GM23248 (cell line): Measurements from ENCODE around the gene PARVB. TPM values are rescaled to one million over a fixed set of nuclear protein-coding genes. Genes with fewer than 3 reads are reported as not detected.

Experiments
- DNase-seq: peaks from one replicate; pipeline ENCODE4 v3.0.0-alpha.2; 2015
- H2AFZ ChIP-seq: fragments of 200-600 bp; sonication (generic); 2 replicates; pipeline ENCODE4 v1.6.1; 2016; ENCODE audit warnings: antibody characterized with exemption
- H3F3A ChIP-seq: fragments of 200-600 bp; sonication (generic); 2 replicates; pipeline ENCODE4 v1.6.1; 2016; ENCODE audit warnings: mild to moderate bottlenecking, antibody characterized with exemption, mixed run types; ENCODE audit not compliant: insufficient read depth
- H3K27ac ChIP-seq: fragments of 200-600 bp; sonication (generic); 2 replicates; pipeline ENCODE4 v1.5.1; 2016; ENCODE audit warnings: mild to moderate bottlenecking
- H3K27me3 ChIP-seq: fragments of 200-600 bp; sonication (generic); replicated peaks from 2 replicates; pipeline ENCODE4 v1.6.1; 2016; ENCODE audit warnings: mild to moderate bottlenecking; ENCODE audit not compliant: insufficient read depth
- H3K36me3 ChIP-seq: fragments of 200-600 bp; sonication (generic); 2 replicates; pipeline ENCODE4 v1.6.1; 2016; ENCODE audit warnings: low read depth, mild to moderate bottlenecking
- H3K4me1 ChIP-seq: fragments of 200-600 bp; sonication (generic); 2 replicates; pipeline ENCODE4 v1.6.1; 2016; ENCODE audit warnings: mild to moderate bottlenecking; ENCODE audit not compliant: insufficient read depth
- H3K4me2 ChIP-seq: fragments of 200-600 bp; sonication (generic); one replicate; pipeline ENCODE4 v1.6.1; 2016; ENCODE audit warnings: mild to moderate bottlenecking; ENCODE audit not compliant: unreplicated experiment
- H3K4me3 ChIP-seq: fragments of 200-600 bp; sonication (generic); 2 replicates; pipeline ENCODE4 v1.5.1; 2016; ENCODE audit warnings: mild to moderate bottlenecking
- H3K79me2 ChIP-seq: fragments of 200-600 bp; sonication (generic); 2 replicates; pipeline ENCODE4 v1.6.1; 2016; ENCODE audit warnings: mild to moderate bottlenecking; ENCODE audit not compliant: insufficient read depth
- H3K9ac ChIP-seq: fragments of 200-600 bp; sonication (generic); 2 replicates; pipeline ENCODE4 v1.6.1; 2016; ENCODE audit warnings: mild to moderate bottlenecking
- H3K9me2 ChIP-seq: fragments of 200-600 bp; sonication (generic); 2 replicates; pipeline ENCODE4 v1.6.1; 2016; ENCODE audit warnings: mixed run types, mild to moderate bottlenecking, moderate library complexity; ENCODE audit not compliant: insufficient read depth
- H3K9me3 ChIP-seq: fragments of 200-600 bp; sonication (generic); one replicate; pipeline ENCODE4 v1.6.1; 2017; ENCODE audit warnings: low read depth
- H4K20me1 ChIP-seq: fragments of 200-600 bp; sonication (generic); 2 replicates; pipeline ENCODE4 v1.6.0; 2016; ENCODE audit not compliant: insufficient read depth
- EZH2 ChIP-seq: fragments of 200-600 bp; sonication (generic); IDR thresholded peaks from 2 replicates; pipeline ENCODE4 v1.6.1; 2018; ENCODE audit warnings: antibody characterized with exemption, mild to moderate bottlenecking; ENCODE audit not compliant: insufficient read depth, poor library complexity, severe bottlenecking
- EZH2phosphoT487 ChIP-seq: fragments of 200-600 bp; sonication (generic); IDR thresholded peaks from 2 replicates; pipeline ENCODE4 v1.6.1; 2018; ENCODE audit warnings: antibody characterized with exemption, moderate library complexity, mild to moderate bottlenecking, low read depth; ENCODE audit not compliant: insufficient read depth
- WGBS, 2 experiments: methylation state at CpG; one replicate each; pipeline ENCODE4 v1.1.6; 2015 to 2017; ENCODE audit warnings: low lambda C conversion rate in 2 of 2, low coverage in 1 of 2; ENCODE audit errors: missing lambda C conversion rate in 2 of 2; 5-methylcytosine and 5-hydroxymethylcytosine counted together
- in situ Hi-C: fragments of 300-500 bp; cut with MboI; formaldehyde crosslinking; loops from 2 replicates; pipeline ENCODE4 v1.15.0; 2020
- polyA plus RNA-seq: library from polyadenylated mRNA; unstranded; fragments of >200 nt; fragmentation: Nextera tagmentation; extraction: Ambion mirVana; gene quantifications from 2 replicates; pipeline ENCODE4 v1.2.1, GENCODE V29; 2016
- total RNA-seq: library from RNA; depleted of rRNA; stranded (reverse); fragments of >200 nt; shearing (Covaris generic); gene quantifications from 2 replicates; pipeline ENCODE4 v1.2.3, GENCODE V29; 2014

PARVB gene
- total and polyA plus RNA-seq, 2 experiments from 2014 or later, result 52.6 to 141 TPM

DNA sequence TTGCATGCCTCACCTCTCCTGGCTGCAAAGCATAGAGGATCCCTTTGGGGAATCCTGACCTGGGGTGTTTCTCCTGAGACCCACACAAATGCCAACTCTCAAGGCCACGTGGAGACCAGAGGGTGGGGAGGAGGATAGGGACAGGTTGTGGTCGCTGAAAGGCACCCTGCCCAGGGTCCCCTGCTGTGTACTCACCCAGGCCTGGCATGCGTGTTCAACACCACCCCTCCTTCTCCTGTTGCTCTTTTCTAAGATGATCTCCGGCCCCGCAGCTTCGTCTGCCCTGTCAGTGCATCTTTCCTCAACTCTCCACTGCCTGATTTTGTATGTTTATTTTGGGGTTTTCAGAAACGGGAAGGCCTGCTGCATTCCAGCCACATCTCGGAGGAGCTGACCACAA lies 112.0 kb downstream of the PARVB start:
- no peak overlapping the region for H3K9ac ChIP-seq
- 90 to 92% methylated on average over 8 of the region's 8 CpGs for WGBS, 2 experiments
- H3K27me3 ChIP-seq, result no peaks in the 10 kb centered on the region
- H3K4me2 ChIP-seq, result no peak overlapping the region
- H3K9me2 ChIP-seq, result no peaks in the 10 kb centered on the region
- no peak for DNase-seq
- H3K27ac ChIP-seq, result no peak overlapping the region
- H4K20me1 ChIP-seq, result no peaks in the 10 kb centered on the region
- TF ChIP-seq EZH2 (no peak), EZH2phosphoT487 (no peak)
- no peaks in the 10 kb centered on the region for H3K9me3 ChIP-seq
- no peak overlapping the region for H3K4me3 ChIP-seq
- in situ Hi-C loops, result no loop called here
- no peak overlapping the region for H2AFZ ChIP-seq
- H3F3A ChIP-seq, result no peaks in the 10 kb centered on the region; the same call in 1 of the 2 replicates
- no peaks in the 10 kb centered on the region for H3K79me2 ChIP-seq
- H3K36me3 ChIP-seq, result peaks cover 38% of the 10 kb centered on the region
- 0 out of 2 replicates have a peak, but pooled peaks cover 3% of the 10 kb centered on the region for H3K4me1 ChIP-seq

DNA sequence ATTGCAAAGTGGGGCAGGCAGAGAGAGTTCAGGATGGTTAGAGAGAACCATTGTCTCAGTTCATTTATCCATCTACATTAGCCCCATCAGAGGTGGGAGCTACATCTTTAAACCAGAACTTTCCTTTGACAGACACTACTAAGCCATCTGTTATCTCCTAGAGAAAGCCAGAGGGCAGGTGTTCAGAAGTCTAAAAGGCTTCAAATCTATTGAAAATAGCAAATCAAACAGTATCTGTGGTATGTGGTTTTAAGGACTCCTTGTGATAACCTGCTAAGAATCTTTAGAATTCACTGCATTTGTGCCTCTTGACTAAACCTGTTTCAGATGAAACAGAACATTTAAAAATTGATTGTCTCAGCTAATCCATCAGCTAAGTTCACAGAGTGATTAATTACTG lies 112.7 kb downstream of the PARVB start:
- H3K79me2 ChIP-seq, result no peaks in the 10 kb centered on the region
- H3K27me3 ChIP-seq, result no peaks in the 10 kb centered on the region
- no peaks in the 10 kb centered on the region for H3K9me3 ChIP-seq
- no peak overlapping the region for H3K4me3 ChIP-seq
- H3K4me2 ChIP-seq, result no peak overlapping the region
- 0 out of 2 replicates have a peak, but pooled peaks cover 3% of the 10 kb centered on the region for H3K4me1 ChIP-seq
- no peaks in the 10 kb centered on the region for H4K20me1 ChIP-seq
- peaks cover 38% of the 10 kb centered on the region for H3K36me3 ChIP-seq
- TF ChIP-seq EZH2phosphoT487 (no peak), EZH2 (no peak)
- H3K9me2 ChIP-seq, result no peaks in the 10 kb centered on the region
- in situ Hi-C loops, result no loop called here
- no peak overlapping the region for H2AFZ ChIP-seq
- DNase-seq, result no peak
- no peak overlapping the region for H3K27ac ChIP-seq
- no peak overlapping the region for H3K9ac ChIP-seq
- H3F3A ChIP-seq, result no peaks in the 10 kb centered on the region; the same call in 1 of the 2 replicates

DNA sequence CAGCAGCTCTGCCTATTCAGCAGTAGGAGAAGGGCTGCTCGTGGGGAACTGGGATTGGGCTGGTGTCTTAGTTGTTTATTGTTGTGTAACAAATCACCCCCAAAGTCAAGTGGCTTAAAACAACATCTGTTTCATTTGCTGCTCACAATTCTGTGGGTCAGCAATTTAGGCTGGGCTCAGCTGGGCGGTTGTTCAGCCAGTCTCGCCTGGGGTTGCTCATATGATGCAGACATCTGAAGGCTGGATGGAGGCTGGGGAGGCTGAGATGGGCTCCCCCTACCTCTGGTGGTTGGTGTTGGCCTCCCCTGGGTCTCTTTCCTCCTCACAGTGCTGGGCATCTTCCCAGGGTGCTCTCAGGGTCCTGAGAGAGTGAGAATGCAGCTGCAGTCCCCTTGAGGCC lies 113.3 kb downstream of the PARVB start:
- no peak overlapping the region for H3K27ac ChIP-seq
- DNase-seq, result no peak
- in situ Hi-C loops, result no loop called here
- TF ChIP-seq EZH2phosphoT487, result no peak
- TF ChIP-seq EZH2, result no peak
- no peaks in the 10 kb centered on the region for H3K9me3 ChIP-seq
- no peaks in the 10 kb centered on the region for H4K20me1 ChIP-seq
- no peak overlapping the region for H2AFZ ChIP-seq
- no peaks in the 10 kb centered on the region; the same call in 1 of the 2 replicates for H3F3A ChIP-seq
- WGBS, 2 experiments, result 98 to 100% methylated on average over 3 of the region's 3 CpGs
- H3K79me2 ChIP-seq, result no peaks in the 10 kb centered on the region
- H3K9ac ChIP-seq, result no peak overlapping the region
- H3K4me1 ChIP-seq, result 0 out of 2 replicates have a peak, but pooled peaks cover 3% of the 10 kb centered on the region
- H3K36me3 ChIP-seq, result peaks cover 38% of the 10 kb centered on the region
- no peak overlapping the region for H3K4me3 ChIP-seq
- H3K4me2 ChIP-seq, result no peak overlapping the region
- no peaks in the 10 kb centered on the region for H3K9me2 ChIP-seq
- H3K27me3 ChIP-seq, result no peaks in the 10 kb centered on the region

- 98 to 99% methylated on average over 6 of the region's 6 CpGs for WGBS, 2 experiments
- in situ Hi-C loops, result no loop called here
- no peaks in the 10 kb centered on the region for H3F3A ChIP-seq
Measured at GRCh38 chr22:44139773-44140172, 115.7 kb downstream of the PARVB start.

More at GRCh38 chr22:44139773-44140172, 115.7 kb downstream of the PARVB start:
- Histone ChIP-seq H3K9ac (no peak overlapping the region), H4K20me1 (no peaks in the 10 kb centered on the region), H3K4me1 (no peaks in the 10 kb centered on the region), H3K27me3 (no peaks in the 10 kb centered on the region), H3K79me2 (no peaks in the 10 kb centered on the region), H3K4me3 (no peak overlapping the region), H3K9me3 (no peaks in the 10 kb centered on the region), H3K4me2 (no peak overlapping the region), H2AFZ (no peak overlapping the region), H3K9me2 (no peaks in the 10 kb centered on the region), H3K27ac (no peak overlapping the region), H3K36me3 (peaks cover 35% of the 10 kb centered on the region)
- no peak for DNase-seq
- no peak for TF ChIP-seq EZH2phosphoT487
- TF ChIP-seq EZH2, result no peak
